NT2/D1 (cell line): ENCODE measurements around the gene LACC1.

Experiments
- SUZ12 ChIP-seq: IDR thresholded peaks from 2 replicates; pipeline ENCODE4 v1.6.1; 2011; ENCODE audit not compliant: insufficient read length, insufficient read depth; ENCODE audit errors: extremely low read depth
- YY1 ChIP-seq: IDR thresholded peaks from 2 replicates; pipeline ENCODE4 v1.6.1; 2011; ENCODE audit not compliant: insufficient read length, insufficient read depth
- ZNF274 ChIP-seq: IDR thresholded peaks from 2 replicates; pipeline ENCODE4 v1.6.1; 2011; ENCODE audit warnings: mild to moderate bottlenecking, low read depth, low read length

DNA sequence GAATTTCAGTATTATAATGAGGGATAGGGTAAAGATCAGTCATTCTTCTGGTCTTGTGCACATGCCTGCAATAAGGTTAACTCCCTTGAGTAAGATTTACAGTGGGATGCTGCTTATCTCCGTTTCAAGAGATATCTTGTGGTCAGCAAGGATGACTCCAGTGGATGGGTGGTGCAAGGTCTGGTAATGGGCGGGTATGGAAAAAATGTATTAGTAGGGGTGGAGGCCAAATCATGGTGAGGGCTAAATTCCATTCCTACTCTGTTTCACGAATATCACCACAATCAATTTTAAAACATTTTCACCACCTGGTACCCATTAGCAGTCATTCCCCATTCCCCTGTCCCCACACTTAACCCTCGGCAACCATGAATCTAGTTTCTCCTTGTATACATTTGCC, 40.8 kb upstream of the LACC1 start:
- TF ChIP-seq YY1 (no peak), SUZ12 (no peak), ZNF274 (no peak)
